NCI-H1694 treated with DMSO at 0.1 percent for 48 hours (cell line): ENCODE measurements around the gene COL12A1.
"Not testable (repeated sequence)": the region's sequence is repeated elsewhere in the genome, so short reads cannot be mapped to it uniquely, and the experiment has no call there.

Experiments used
- DNase-seq: peaks from one replicate; lab custom pipeline; 2025; lab: John Stamatoyannopoulos, UW

Gene COL12A1

DNA sequence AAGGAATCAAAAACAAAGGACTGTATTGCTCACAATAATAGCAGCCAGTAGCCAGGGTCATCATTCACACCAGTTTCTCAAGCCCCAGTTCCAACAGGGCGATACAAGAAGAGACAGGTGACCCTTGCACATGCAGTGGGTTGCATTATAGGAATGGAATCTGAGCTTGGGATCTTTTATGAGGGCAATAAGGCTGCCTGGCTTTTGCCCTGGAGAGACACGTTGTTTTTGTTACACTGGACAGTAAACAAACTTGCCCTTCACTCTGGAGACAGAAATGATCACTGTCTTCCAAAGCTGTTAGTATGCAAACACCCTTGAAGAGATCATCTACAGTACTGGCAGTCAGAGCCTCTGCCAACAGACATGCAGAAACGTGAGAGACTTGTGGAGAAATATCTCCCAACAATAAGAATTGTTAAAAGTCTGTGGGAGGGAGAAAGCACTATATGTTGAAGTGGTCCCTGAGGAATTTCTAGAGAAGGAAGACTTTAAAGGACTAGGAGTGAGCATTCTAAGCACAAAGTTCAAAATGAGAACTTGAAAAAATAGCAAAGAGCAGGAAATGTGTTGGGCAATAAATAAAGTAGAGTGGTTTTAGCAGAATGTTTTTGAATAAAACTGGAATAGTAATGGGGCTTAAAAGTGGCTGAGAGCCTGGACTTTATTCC lies 6.2 kb upstream of the COL12A1 start:
- DNase-seq = no peak

DNA sequence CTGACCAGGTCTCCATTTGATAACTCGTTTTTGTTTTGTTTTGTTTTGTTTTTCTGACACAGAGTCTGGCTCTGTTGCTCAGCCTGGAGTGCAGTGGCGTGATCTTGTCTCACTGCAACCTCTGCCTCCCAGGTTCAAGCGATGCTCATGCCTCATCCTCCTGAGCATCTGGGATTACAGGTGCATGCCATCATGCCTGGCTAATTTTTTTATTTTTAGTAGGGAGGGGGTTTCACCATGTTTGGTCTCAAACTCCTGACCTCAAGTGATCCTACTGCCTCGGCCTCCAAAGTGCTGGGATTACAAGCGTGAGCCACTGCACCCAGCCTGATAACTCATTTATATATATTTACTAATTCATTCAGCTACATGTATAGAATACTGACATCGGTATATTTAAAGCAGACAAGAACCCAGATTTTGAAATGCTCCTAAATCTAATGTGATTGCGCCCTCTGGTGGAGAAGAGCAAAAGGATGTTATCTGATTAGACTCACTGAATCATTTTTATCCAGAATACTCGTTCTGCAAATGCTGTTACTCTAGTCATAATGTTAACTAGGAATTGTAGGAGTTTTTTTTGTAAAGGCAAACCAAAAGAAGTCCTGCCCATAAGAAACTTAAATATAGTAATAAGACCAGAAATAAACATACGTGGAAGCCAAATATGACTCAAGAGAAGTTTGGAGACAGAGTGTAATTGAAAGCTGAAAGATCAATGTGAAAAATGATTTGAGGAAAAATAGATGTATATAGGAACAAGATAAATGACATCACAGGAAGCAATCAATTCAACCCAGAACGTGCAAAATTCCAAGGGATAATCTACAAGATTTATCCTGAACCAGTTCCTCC lies 5.3 kb upstream of the COL12A1 start:
- DNase-seq = peak; percentile 44

DNA sequence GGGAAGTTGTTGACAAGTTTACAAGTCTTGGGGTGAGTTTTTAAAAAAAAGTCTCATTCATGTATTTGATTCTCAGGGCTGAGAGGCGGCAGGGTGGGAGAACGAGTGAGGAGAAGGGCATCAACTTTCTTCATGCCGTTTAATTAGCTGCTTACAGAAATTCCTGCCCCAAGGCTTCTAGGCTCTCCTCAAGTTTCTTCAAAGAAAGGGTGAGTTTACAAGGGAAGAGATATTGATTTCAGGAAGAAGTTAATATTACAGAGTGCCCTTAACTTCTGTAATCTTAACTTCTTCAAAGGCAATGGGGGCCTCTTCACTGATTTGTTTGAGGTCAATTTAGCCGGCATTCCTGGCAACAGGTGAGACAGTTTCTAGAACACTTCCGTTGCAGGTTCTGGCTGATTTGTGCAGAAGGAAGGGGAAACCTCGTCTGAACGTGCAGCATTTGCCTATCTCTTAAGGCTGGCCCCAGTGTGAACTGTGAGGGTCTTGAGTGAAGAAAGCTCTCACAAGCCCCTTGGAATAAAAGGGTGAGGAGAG lies 3.4 kb upstream of the COL12A1 start:
- no peak for DNase-seq

DNA sequence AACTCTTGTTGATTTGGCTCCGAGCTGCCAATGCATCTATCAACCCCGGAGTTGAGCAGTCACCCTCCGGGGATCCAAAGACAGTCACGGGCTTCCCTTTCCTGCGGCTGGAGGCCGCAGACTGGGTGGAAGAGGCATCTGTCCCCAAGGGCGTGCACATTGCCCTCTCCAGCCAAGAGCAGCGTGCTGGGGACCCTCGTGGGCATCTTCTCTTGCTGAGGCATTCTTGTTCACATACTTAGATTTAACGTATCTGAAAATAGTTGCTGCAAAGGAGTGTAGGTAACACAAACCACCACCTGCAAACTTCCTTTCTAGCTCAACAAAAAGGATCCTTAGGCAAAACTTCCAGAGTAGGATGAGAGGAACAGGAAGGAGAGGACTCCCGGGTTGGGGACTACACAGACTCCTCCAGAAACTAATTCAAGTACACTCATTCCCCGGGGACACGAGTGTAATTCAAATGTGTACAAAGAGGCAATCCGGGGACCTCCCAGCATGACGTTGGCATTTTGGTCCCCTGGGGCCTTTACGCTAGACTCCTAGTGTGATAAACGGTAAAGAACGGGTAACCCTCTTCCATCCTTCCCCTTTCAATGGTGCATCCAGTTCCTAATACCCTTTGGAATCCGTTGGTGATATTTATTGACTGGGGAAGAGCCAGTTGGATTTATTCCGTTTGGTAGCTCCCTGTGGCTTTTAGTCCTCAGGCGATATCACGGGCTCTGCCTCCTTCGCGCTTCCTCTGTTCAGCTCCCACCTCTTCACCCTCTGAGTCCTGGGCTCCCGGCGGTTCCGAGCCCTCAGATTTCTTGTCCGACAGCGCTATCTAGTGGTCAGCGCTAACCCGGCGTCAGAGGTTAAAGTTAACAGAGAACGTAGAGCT lies 2.7 kb upstream of the COL12A1 start:
- peak; percentile 46 for DNase-seq

DNA sequence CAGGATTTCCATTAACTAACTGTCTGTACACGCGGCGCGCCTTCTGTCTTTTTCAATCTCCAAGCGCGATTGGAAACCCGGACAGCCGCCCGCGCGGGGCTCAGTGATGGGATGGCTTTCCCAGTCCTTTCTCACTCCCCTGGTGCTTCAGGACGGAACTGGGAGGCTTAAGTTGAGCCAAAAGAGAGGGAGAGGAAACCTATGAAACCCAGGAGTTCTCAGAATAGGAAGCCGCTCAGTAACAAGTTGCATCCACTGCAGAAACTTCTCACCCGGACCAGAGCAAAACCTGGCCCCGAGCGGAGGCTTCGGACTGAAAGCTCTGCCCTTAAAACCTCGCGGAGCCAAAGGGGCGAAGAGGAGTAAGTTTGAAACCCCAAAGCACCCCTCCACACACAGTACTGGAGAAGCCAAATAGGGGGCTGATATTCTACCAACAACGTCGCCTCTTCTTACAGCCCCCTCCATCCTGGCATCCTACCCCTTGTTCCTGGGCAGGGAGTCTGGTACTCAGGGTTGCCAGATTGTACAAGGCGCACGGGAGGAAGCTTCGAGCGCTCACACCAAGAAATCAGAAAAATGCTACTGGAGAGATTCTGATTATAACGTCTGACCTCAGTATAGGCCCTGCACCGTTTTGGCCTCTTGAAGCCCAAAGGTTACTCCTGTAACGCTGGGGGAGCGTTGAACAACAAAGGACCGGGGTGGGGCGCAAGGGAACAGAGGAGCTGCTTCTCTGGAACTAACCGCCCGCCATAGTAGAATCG lies 906 bp upstream of the COL12A1 start:
- DNase-seq = no peak

DNA sequence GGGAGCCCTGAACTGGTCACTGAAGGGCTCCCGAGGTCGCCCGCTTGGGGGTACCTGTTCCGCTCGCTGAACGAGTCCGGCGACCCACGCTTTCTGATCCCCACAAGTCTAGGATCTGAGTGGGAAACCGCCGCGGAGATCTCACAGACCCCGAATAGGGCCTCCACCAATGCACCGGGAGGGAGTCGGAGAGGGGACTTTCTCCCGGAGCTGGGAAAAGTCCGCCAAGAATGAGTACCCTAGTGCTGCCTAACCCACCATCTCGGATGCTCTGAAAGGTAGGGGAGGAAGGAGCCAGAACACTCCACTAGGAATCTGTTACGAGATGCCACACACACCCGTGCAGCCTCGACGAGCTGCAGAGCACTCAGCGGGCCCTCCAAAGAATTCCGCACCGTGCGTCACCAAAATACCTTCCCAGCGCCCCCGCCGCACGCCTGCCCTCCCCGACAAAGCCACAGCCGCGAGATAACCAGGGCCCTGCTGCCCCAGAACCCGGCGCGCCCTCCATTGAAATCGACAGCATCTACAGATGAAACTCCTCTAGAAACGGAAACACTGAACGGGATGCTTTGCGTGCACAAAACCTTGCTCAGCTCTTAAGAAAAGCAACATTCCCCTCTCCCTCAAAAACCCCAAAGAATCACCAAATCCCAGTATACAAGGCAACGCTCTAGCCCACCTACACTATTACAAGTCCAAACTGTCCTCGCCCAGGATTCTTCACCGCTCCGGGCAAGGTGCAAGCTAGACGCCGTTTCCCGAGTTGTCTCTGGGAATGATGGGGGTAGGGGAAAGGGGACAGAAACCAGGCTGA lies 686 bp downstream of the COL12A1 start:
- DNase-seq = no peak

DNA sequence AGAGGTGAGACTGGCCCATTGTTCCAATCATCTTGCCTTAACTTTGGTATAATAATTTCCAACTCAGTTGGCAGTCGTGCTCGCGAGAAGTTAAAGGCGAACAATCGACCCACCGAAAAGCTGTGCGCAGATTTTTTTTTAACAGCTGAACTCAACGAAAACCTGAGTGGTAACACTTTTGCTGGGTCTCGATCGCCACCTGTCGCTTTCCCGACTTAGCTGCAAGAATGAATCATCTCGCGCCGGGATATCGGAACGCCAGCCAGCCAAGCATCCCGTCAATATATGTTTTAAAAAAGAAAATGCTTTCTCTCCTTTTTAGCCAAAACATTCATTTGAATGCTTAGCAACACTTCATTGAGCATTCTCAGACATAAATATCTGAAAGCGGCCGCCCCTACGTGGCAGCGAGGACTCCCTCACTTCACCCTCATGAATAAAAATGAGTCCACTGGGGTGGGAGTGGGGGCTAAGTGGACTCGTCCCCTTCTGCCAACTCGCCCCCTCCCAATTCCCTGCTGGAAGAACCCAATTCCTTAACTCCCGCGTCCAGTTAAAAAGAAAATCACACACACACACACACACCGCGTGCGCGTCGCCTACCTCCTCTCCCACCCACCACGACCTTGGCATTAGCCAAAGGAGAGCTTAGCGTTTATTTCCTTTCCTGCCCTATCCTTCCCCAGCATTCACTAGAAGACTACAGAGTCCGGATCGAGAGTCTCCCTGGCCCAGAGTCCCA lies 1.5 kb downstream of the COL12A1 start:
- peak; percentile 38 for DNase-seq

DNA sequence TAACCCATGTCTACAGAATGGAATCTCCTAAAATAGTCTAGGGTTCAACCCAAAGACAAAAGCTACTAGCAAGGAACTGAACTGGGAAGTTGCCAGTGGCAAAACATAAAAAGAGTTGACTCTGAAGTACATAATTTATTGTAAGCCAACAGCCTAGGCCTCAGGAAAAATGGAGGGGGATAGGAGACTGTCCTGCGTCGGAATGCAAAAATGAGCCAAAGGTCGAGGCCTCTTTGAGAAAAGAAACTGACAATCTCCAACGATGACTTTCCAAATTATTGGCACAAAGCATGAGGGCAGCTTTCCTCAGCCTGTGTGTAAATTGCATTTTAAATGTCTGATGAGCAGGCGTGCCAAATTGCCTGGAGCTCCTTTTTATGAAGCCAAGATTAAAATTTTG lies 2.1 kb downstream of the COL12A1 start:
- DNase-seq = no peak

DNA sequence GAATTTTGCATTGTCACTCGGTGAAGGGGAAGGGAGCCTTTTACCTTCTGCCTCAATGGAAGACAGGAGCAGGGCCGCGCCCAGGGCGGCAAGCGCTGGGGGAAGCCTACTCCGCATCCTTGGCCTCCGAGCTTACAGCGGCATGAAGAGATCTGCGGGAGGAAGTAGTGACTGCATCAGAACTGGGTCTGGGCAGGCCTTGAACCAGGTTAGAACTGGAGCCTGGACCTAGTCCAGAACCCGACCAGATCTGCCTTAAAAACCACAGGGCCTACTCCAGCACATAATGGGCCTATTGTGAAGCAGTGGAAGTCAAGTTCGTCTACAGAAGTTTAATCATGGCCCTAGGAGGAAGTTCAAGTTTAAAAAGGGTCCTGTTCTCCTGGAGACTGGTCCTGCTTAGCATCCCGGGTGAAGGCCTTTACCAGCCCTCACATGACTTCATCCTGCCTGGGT lies 3.1 kb downstream of the COL12A1 start:
- no peak for DNase-seq

DNA sequence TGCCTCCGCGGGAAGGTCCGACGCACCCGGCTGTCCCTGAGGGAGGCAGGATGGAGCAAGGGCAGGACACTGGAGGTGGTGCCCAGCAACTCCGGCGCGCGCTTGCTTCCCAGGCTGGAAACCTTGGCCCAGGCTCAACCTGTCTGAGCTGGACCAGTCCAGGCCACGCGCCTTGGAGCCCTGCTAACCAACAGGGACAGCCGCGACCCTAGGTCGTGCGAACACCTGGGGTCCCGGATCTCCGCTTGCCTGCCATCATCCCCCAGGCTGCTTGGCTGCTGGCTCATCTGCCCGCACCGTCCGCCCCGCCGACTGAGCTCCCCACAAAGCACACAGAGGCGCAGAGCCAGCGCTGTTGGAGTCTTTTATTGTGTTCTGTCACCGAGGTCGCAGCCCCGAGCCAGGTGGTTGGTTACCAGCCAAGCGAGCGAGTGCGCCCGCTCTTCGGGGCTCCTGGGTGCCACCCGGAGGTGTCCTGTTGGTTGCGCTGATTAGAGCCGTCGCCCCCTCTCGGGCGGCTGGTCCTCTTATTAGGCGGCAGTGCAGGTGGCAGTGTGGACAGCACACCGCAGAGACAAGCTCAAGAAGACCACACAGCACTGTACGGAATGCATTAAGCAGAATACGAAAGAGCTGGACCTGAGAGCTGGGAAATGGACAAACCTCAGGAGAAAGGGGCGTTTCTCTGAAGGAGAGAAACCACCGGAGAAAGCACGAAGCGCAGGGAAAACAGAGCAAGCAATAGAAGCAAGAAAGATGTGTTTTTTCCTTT lies 3.8 kb downstream of the COL12A1 start:
- no peak for DNase-seq

DNA sequence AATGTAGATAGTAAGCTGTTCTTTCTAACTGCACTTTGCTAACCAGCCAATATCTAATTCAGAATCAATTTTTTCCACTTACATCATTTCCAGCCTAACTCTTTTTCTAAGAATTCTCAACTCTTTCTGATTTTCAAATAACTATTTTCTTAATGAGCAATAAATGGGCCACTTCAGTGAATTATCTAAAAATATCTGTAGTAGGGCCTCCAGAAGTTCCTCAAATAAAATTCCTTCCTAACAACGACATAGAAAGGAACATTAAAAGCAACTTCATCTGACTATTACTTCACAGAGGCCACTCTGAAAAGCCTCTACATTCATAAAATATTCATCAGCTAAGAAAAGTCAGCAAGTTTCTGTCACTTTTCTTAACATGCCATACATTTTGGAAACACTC lies 4.8 kb downstream of the COL12A1 start:
- DNase-seq = no peak

DNA sequence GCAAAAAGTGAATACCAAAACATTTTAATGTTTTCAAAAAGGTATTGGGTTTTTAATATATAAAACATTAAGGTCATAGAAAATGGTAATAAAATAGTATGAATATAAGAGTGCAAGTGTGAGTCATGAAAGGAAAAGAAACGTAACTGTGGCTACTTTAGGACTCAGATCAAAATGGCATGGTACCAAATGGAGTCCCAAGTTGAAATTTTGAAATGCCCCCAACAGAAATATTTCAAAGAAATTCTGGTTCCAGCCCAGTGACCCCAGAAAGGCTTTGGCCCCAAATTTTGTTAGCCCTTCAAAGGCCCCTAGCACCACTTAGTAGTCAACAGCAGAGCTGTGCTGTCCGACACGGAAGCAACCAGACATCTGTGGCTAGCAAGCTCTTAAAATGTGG lies 6.0 kb downstream of the COL12A1 start:
- no peak for DNase-seq

DNA sequence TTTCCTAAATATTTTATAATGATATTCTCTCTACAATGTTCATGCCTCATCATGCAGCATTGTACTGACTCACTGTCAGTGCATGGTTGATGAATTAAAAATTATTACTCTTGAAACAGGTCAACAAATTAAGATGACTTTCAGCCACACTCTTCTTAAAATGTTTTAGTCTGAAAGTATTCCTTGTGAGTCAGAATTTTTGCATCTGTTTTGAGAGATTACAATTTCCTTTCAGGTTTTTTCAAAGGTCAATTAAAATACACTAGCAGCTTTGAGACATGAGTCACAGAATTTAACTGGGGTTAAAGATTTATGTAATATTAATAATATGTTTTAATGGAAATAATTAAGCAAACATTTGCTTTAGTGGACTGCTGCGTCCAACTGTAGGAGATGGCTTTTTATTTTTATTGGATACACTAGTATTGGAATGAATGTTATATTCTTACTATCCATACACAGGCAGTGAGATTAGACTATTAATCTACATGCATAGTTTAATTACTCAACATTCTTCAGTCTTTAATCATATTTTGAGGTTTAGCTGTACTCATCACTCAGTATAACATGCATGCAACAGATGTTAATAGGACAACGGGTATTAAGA lies 9.7 kb downstream of the COL12A1 start:
- no peak for DNase-seq

DNA sequence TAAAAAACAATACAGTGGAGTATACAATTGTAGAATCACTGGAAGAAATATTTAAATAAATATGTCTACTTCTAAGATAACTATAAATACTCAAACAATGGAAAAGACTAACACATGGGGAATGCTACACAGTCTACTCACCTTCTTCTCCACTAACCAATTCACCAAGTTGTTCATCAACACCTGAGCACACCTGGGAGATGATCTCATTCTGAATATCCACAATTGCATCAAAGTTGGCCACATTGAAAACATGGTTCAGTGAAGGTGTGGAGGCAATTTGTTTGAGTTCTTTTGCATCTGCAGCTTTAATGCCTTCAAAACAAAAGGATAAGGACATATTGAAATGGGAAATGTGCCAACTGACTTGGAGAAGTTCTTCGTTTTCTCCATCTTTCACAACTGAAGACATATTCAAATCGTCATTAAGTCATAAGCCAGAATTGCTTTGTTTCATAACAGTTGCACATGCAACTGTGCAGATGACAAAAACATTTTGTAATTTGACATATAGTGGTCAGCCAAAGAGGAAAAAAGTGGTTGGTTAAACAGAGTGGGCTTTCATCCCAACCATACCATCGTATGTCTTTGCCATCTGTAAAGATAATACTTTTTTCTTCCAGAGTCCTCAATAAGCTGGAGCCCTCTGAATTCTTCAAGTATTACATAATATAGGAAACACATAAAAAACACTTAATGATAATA lies 17.5 kb downstream of the COL12A1 start:
- no peak for DNase-seq

DNA sequence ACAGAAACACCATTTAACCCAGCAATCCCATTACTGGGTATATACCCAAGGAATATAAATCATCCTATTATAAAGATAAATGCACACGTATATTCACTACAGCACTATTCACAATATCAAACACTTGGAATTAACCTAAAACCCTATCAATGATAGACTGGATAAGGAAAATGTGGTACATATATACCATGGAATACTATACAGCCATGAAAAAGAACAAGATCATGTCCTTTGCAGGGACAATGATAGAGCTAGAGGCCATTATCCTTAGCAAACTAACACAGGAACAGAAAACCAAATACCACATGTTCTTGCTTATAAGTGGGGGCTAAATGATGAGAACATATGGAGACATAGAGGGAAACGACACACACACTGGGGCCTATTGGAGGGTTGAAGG lies 19.3 kb downstream of the COL12A1 start:
- DNase-seq = not testable (repeated sequence)

DNA sequence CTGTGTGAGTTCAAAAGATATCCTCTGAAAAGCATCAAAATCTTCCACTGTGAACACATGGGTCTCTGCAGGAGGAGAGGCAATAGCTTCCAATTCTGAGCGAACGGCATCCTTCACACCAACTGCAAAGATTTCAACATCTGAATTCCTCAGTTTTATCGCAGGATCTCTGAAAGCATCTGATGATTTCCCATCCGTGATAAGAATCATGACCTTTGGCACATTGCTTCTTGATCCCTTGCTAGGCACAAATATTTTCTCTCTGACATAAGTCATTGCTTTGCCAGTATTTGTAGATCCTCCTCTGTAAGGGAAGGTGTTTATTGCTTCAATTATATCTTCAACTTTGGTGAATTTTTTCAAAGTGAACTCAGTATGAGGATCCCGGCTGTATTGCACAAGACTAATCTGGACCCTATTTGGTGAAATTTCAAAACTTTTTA lies 22.7 kb downstream of the COL12A1 start:
- DNase-seq = no peak

DNA sequence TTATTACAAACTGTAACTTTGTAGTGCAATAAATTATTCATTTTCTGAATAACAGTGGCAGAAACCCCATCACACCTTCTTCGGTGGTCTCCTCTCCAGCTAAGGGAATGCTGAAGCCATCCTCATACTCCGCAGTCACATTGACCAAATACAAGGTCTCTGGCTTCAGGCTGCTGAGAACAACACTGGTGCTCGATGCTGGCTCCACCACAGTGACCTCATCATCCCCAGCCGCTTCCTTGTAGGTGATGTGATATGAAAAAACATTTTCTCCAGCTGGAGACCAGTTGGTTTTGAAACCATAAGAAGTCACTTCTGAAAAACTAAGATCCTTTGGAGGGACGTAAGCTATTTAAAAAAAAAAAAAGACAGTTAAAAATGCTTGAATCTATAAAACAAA lies 25.0 kb downstream of the COL12A1 start:
- no peak for DNase-seq

DNA sequence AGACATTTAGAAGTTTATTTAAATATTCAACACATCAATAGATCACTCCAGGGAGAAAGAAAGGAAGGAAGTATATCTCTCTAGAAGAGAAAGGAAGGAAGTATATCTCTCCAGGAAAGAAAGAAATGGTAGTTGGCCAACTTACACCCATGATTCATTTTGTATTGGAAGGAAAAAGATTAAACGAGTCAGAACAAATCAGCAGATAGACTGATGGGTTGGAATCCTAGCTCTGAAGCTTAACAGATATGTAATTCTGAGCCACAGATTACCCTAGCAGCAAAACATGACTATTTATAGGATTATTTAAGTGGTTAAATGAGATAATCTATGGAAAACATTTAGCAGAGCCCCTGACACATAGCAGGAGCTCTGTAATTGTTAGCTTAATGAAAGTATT lies 27.1 kb downstream of the COL12A1 start:
- no peak for DNase-seq
